Transverse colon (tissue), 4 donors: ENCODE measurements around the gene PIP4P1. TPM values are rescaled to one million over a fixed set of nuclear protein-coding genes. Genes with fewer than 3 reads are reported as not detected.
A peak's percentile ranks its signal among the peaks of the same experiment; 100 is the strongest.
"Not testable (repeated sequence)": the region's sequence is repeated elsewhere in the genome, so short reads cannot be mapped to it uniquely, and the experiment has no call there.

Experiments used
- DNase-seq: peaks from one replicate; pipeline ENCODE4 v3.0.0-alpha.2; 2019
- H3K27ac ChIP-seq, 4 donors: fragments of 200-600 bp; sonication (generic); 2 replicates each; pipeline ENCODE4 v1.5.1; 2016 to 2018; ENCODE audit warnings: inconsistent platforms in 4 of 4
- H3K27me3 ChIP-seq: fragments of 200-600 bp; sonication (generic); 2 replicates; pipeline ENCODE4 v1.5.1; 2017; ENCODE audit warnings: inconsistent platforms
- H3K36me3 ChIP-seq, 4 donors: fragments of 200-600 bp; sonication (generic); 2 replicates each; pipeline ENCODE4 v1.5.1; 2017 to 2019; ENCODE audit warnings: inconsistent platforms in 4 of 4
- H3K4me1 ChIP-seq, 4 donors: fragments of 200-600 bp; sonication (generic); 2 replicates each; pipeline ENCODE4 v1.5.1; 2017 to 2020; ENCODE audit warnings: inconsistent platforms in 4 of 4
- H3K4me3 ChIP-seq, 4 donors: fragments of 200-600 bp; sonication (generic); 1 replicate in 1 of 4; 2 replicates in 3 of 4; pipeline versions ENCODE4 v1.5.1 to v1.6.1; 2017 to 2019; ENCODE audit warnings: inconsistent platforms in 4 of 4
- H3K9me3 ChIP-seq, 2 donors: fragments of 200-600 bp; sonication (generic); 2 replicates each; pipeline ENCODE4 v1.5.1; 2017 to 2019; ENCODE audit warnings: inconsistent platforms in 2 of 2
- EP300 ChIP-seq: sonication (generic); formaldehyde crosslinking; IDR thresholded peaks from one replicate; pipeline ENCODE4 v1.6.1; 2017; ENCODE audit warnings: antibody characterized with exemption, low read depth
- POLR2A ChIP-seq: fragments of 450-650 bp; IDR thresholded peaks from one replicate; pipeline ENCODE4 v1.6.1; 2016; ENCODE audit warnings: antibody characterized with exemption, mild to moderate bottlenecking, moderate library complexity
- POLR2AphosphoS5 ChIP-seq, 3 donors: sonication (generic); formaldehyde crosslinking; IDR thresholded peaks; one replicate each; pipeline ENCODE4 v1.6.1; 2016; ENCODE audit warnings: antibody characterized with exemption in 3 of 3
- WGBS, 2 donors: methylation state at CpG; one replicate each; pipeline ENCODE4 v1.1.5; 2018; ENCODE audit warnings: low coverage in 1 of 2; 5-methylcytosine and 5-hydroxymethylcytosine counted together
- in situ Hi-C, 4 donors: fragments of 200-750 bp; cut with MboI; loops; one replicate each; pipeline versions ENCODE4 v1.15.0 to v1.15.1; 2017; ENCODE audit warnings: low sequenced_read_pairs in 3 of 4, low pct_ligation_motif_present in 1 of 4, low pct_unique_long_range_greater_than_20kb in 1 of 4
- intact Hi-C: fragments of 100-400 bp; cut with DNase I; formaldehyde crosslinking; loops from one replicate; pipeline ENCODE4 v1.15.1; 2023; ENCODE audit warnings: low total_unique reads
- total RNA-seq, 4 donors: library from RNA; depleted of rRNA; stranded (reverse); fragments of >200 nt; gene quantifications; one replicate each; pipeline ENCODE4 v1.1.0, GENCODE V29; 2016
- TF ChIP-seq, protein P1 (sequence below), 5 experiments: fragments of 200-600 bp in 3 of 5; fragments of 450-650 bp in 2 of 5; sonication (generic) in 3 of 5; IDR thresholded peaks; 1 replicate in 2 of 5; 2 replicates in 3 of 5; pipeline ENCODE4 v1.5.1; 2016 to 2017; ENCODE audit warnings: antibody characterized with exemption in 5 of 5, inconsistent platforms in 3 of 5, mild to moderate bottlenecking in 2 of 5, moderate library complexity in 1 of 5

The PIP4P1 gene
- total RNA-seq = 10 to 100 TPM; 18.7 to 49.4 (median 31.1) TPM

- Histone ChIP-seq H3K36me3 (peaks cover 0 to 30% (median 7%) of the 10 kb centered on the region in 4 donors), H3K4me1 (peaks cover 10 to 29% (median 19%) of the 10 kb centered on the region in 4 donors), H3K27me3 (no peaks in the 10 kb centered on the region), H3K4me3 (peak within 1 kb of the TSS; percentile 69 to 86 (median 82)), H3K9me3 (no peaks in the 10 kb centered on the region), H3K27ac (peak within 1 kb of the TSS; percentile 95 to 99 (median 97))
- intact Hi-C loops = loop anchor here (10.0 kb wide), 2 partner anchors 117 to 153 kb away; partner anchors contain the start of gene PARP2
- in situ Hi-C loops = loop anchor here in 2 of 4 donors (10.0 to 25.0 kb wide), 4 partner anchors 47 to 226 kb away; partner anchors contain the start of genes CCNB1IP1 (in 2 of the 2), PARP2 (in 2 of the 2), ANG (in 1 of the 2) and RNASE4 (in 1 of the 2)
- DNase-seq = peak; percentile 98
- 1% methylated on average over 59 of the region's 67 CpGs; no CpG with 5 or more reads in 1 of the 2 donors for WGBS, 2 donors
- peak; percentile 46 to 93 (median 91) for TF ChIP-seq POLR2AphosphoS5 (IDR thresholded peaks at IDR 0.05)
- TF ChIP-seq EP300 = peak; percentile 59
- TF ChIP-seq, protein P1, sequence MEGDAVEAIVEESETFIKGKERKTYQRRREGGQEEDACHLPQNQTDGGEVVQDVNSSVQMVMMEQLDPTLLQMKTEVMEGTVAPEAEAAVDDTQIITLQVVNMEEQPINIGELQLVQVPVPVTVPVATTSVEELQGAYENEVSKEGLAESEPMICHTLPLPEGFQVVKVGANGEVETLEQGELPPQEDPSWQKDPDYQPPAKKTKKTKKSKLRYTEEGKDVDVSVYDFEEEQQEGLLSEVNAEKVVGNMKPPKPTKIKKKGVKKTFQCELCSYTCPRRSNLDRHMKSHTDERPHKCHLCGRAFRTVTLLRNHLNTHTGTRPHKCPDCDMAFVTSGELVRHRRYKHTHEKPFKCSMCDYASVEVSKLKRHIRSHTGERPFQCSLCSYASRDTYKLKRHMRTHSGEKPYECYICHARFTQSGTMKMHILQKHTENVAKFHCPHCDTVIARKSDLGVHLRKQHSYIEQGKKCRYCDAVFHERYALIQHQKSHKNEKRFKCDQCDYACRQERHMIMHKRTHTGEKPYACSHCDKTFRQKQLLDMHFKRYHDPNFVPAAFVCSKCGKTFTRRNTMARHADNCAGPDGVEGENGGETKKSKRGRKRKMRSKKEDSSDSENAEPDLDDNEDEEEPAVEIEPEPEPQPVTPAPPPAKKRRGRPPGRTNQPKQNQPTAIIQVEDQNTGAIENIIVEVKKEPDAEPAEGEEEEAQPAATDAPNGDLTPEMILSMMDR (IDR thresholded peaks at IDR 0.05) = no peak
- TF ChIP-seq POLR2A = peak; percentile 76
These were observed at the start of gene PIP4P1 for GRCh38 chr14:20461225-20462141. TSS of gene PIP4P1 (minus strand) at chr14:20461434. CDS start at chr14:20461325, 109 bp downstream.

DNA sequence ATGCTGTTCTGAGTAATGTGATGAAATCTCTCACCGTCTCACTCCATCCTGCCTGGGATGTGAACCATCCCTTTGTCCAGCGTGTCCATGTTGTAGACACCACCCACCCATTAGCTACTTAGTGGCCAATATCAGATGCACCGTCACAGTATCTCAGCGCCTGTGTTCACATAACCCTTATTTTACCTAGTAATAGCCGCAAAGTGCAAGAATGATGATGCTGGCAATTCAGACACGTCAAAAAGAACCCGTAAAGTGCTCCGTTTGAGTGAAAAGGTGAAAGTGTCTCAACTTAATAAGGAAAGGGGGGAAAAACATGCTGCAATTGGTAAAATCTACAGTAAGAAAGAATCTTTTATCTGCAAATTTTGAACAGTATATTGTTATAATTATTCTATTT is 47.1 kb upstream of the PIP4P1 start:
- no peak for TF ChIP-seq EP300
- TF ChIP-seq, protein P1 (IDR thresholded peaks at IDR 0.05) = no peak
- TF ChIP-seq POLR2A = no peak
- TF ChIP-seq POLR2AphosphoS5 (IDR thresholded peaks at IDR 0.05) = no peak
- WGBS, 2 donors = 79 to 80% methylated on average over 8 of the region's 8 CpGs
- no peaks in the 10 kb centered on the region for H3K27me3 ChIP-seq

DNA sequence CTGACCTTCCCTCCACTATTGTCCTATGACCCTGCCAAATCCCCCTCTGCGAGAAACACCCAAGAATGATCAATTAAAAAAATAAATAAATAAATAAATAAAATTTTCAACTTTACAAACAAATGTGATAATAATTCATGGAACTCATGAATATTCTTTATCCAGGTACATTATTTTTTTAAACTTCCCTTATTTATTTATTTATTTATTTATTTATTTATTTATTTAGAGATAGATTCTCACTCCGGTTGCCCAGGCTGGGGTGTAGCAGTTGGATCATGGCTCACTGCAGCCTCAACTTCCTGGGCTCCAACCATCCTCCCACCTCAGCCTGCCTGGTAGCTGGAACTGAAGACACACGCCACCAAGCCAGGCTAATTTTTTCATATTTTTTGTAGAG is 46.3 kb upstream of the PIP4P1 start:
- WGBS, 2 donors = 84 to 92% methylated on average over 2 to 3 of the region's 3 CpGs
- H3K27ac ChIP-seq, H3K9me3 ChIP-seq, H3K27me3 ChIP-seq, H3K4me1 ChIP-seq, H3K4me3 ChIP-seq, intact Hi-C loops, DNase-seq, H3K36me3 ChIP-seq, in situ Hi-C loops: not testable (repeated sequence)

More for the DNA sequence above, 47.1 kb upstream of the PIP4P1 start:
- intact Hi-C loops (no loop called here), in situ Hi-C loops (no loop called here)
- Histone ChIP-seq H3K27ac (no peak overlapping the region), H3K36me3 (no peaks in the 10 kb centered on the region), H3K9me3 (no peaks in the 10 kb centered on the region), H3K4me3 (no peak overlapping the region), H3K4me1 (no peaks in the 10 kb centered on the region)
- DNase-seq = no peak

- H3K4me3 ChIP-seq, H3K27ac ChIP-seq, in situ Hi-C loops, H3K9me3 ChIP-seq, intact Hi-C loops, H3K27me3 ChIP-seq, DNase-seq, H3K4me1 ChIP-seq, H3K36me3 ChIP-seq: not testable (repeated sequence)
- no CpG with 5 or more reads among the region's 30 CpGs for WGBS, 2 donors
These were observed 45.5 kb upstream of the PIP4P1 start for GRCh38 chr14:20506752-20507151.

- H3K27me3 ChIP-seq, H3K27ac ChIP-seq, DNase-seq, H3K4me1 ChIP-seq, H3K9me3 ChIP-seq, H3K4me3 ChIP-seq, in situ Hi-C loops, intact Hi-C loops, H3K36me3 ChIP-seq: not testable (repeated sequence)
- no CpG with 5 or more reads among the region's 30 CpGs for WGBS, 2 donors
These were observed 45.0 kb upstream of the PIP4P1 start for GRCh38 chr14:20506276-20506675.
